OCI-LY3 (cell line): ENCODE measurements around the gene CCT8.
A peak's percentile ranks its signal among the peaks of the same experiment; 100 is the strongest.
"Not testable (repeated sequence)": the region's sequence is repeated elsewhere in the genome, so short reads cannot be mapped to it uniquely, and the experiment has no call there.

Source experiments
- H2AFZ ChIP-seq: fragments of 200-600, 300-600 bp; shearing (Covaris generic); 2 replicates; pipeline ENCODE4 v1.6.0; 2014; ENCODE audit warnings: antibody characterized with exemption, low read depth, low read length
- H3K27ac ChIP-seq: fragments of 200-600, 300-600 bp; sonication (generic); 2 replicates; pipeline ENCODE4 v1.5.1; 2014; ENCODE audit warnings: mild to moderate bottlenecking, low read length, moderate library complexity, mixed read lengths
- H3K27me3 ChIP-seq: fragments of 200-600, 300-600 bp; sonication (generic); 2 replicates; pipeline ENCODE4 v1.6.1; 2014; ENCODE audit warnings: low read depth, low read length, mixed read lengths
- H3K36me3 ChIP-seq: fragments of 200-600, 300-600 bp; sonication (generic); replicated peaks from 2 replicates; pipeline ENCODE3; 2014; ENCODE audit warnings: low read depth, low read length, mixed read lengths
- H3K4me1 ChIP-seq: fragments of 300-600, 200-600 bp; sonication (generic); 2 replicates; pipeline ENCODE4 v1.6.1; 2014; ENCODE audit warnings: low read length, mixed read lengths
- H3K4me2 ChIP-seq: fragments of 200-600, 300-600 bp; sonication (generic); 2 replicates; pipeline ENCODE4 v1.6.1; 2014; ENCODE audit warnings: low read length, mixed read lengths
- H3K4me3 ChIP-seq: fragments of 300-600, 200-600 bp; sonication (generic); 2 replicates; pipeline ENCODE4 v1.5.1; 2014; ENCODE audit warnings: antibody characterized with exemption, mild to moderate bottlenecking, low read length, moderate library complexity
- H3K79me2 ChIP-seq: fragments of 300-600, 200-600 bp; shearing (Covaris generic); 2 replicates; pipeline ENCODE4 v1.6.1; 2014; ENCODE audit warnings: mild to moderate bottlenecking, low read length, mixed read lengths
- H3K9ac ChIP-seq: fragments of 300-600, 200-600 bp; shearing (Covaris generic); 2 replicates; pipeline ENCODE4 v1.6.0; 2014; ENCODE audit warnings: mild to moderate bottlenecking, low read length, moderate library complexity
- H3K9me3 ChIP-seq: fragments of 200-600, 300-600 bp; shearing (Covaris generic); 2 replicates; pipeline ENCODE4 v1.6.1; 2014; ENCODE audit warnings: low read length, mixed read lengths; ENCODE audit not compliant: insufficient read depth
- H4K20me1 ChIP-seq: fragments of 200-600, 300-600 bp; sonication (generic); 2 replicates; pipeline ENCODE4 v1.6.1; 2016; ENCODE audit warnings: low read length, mixed read lengths; ENCODE audit not compliant: insufficient read depth
- CTCF ChIP-seq: fragments of 200-600, 300-600 bp; sonication (generic); IDR thresholded peaks from 2 replicates; pipeline ENCODE4 v1.5.1; 2014; ENCODE audit warnings: antibody characterized with exemption, low read length, low read depth
- EZH2phosphoT487 ChIP-seq: fragments of 200-600 bp; shearing (Covaris generic); IDR thresholded peaks from 2 replicates; pipeline ENCODE4 v1.6.1; 2018; ENCODE audit warnings: antibody characterized with exemption, mixed run types, low read depth

Gene CCT8

GRCh38 chr21:29082046-29082815 lies 8.8 kb upstream of the CCT8 start:
- H3K27me3 ChIP-seq, result no peaks in the 10 kb centered on the region
- H3K36me3 ChIP-seq, result peaks cover 7% of the 10 kb centered on the region
- no peak overlapping the region for H2AFZ ChIP-seq
- H3K4me3 ChIP-seq, result no peak overlapping the region
- no peak overlapping the region for H3K4me2 ChIP-seq
- no peaks in the 10 kb centered on the region for H3K9me3 ChIP-seq
- no peak for TF ChIP-seq EZH2phosphoT487
- TF ChIP-seq CTCF, result no peak
- H3K4me1 ChIP-seq, result peaks cover 23% of the 10 kb centered on the region
- H3K9ac ChIP-seq, result no peak overlapping the region
- peaks cover 24% of the 10 kb centered on the region for H3K79me2 ChIP-seq
- no peak overlapping the region for H3K27ac ChIP-seq
- no peaks in the 10 kb centered on the region for H4K20me1 ChIP-seq

GRCh38 chr21:29080454-29080941 lies 7.0 kb upstream of the CCT8 start:
- Histone ChIP-seq H3K27ac (no peak overlapping the region), H4K20me1 (no peaks in the 10 kb centered on the region), H2AFZ (no peak overlapping the region), H3K36me3 (peaks cover 7% of the 10 kb centered on the region), H3K9ac (no peak overlapping the region), H3K79me2 (peaks cover 24% of the 10 kb centered on the region), H3K4me2 (no peak overlapping the region), H3K27me3 (no peaks in the 10 kb centered on the region), H3K4me1 (peaks cover 26% of the 10 kb centered on the region), H3K9me3 (no peaks in the 10 kb centered on the region), H3K4me3 (no peak overlapping the region)
- TF ChIP-seq EZH2phosphoT487, result no peak
- TF ChIP-seq CTCF, result no peak

- Histone ChIP-seq H3K79me2 (peaks cover 24% of the 10 kb centered on the region), H3K27me3 (no peaks in the 10 kb centered on the region), H3K4me3 (peak overlapping the region; percentile 15; the same call in 1 of the 2 replicates), H4K20me1 (no peaks in the 10 kb centered on the region), H3K9me3 (no peaks in the 10 kb centered on the region), H2AFZ (no peak overlapping the region; the same call in 1 of the 2 replicates), H3K4me2 (peak overlapping the region; percentile 90), H3K27ac (peak overlapping the region; percentile 50), H3K4me1 (peaks cover 22% of the 10 kb centered on the region), H3K36me3 (peaks cover 7% of the 10 kb centered on the region), H3K9ac (peak overlapping the region; percentile 16; the same call in 1 of the 2 replicates)
- no peak for TF ChIP-seq CTCF
- TF ChIP-seq EZH2phosphoT487, result no peak
Measured at GRCh38 chr21:29078869-29079767, 5.7 kb upstream of the CCT8 start.

GRCh38 chr21:29077651-29078090 lies 4.2 kb upstream of the CCT8 start:
- no peaks in the 10 kb centered on the region for H3K9me3 ChIP-seq
- H2AFZ ChIP-seq, result peak overlapping the region; percentile 67
- TF ChIP-seq CTCF, result no peak
- no peak for TF ChIP-seq EZH2phosphoT487
- peaks cover 22% of the 10 kb centered on the region for H3K4me1 ChIP-seq
- peaks cover 37% of the 10 kb centered on the region for H3K79me2 ChIP-seq
- peak overlapping the region; percentile 90 for H3K27ac ChIP-seq
- peaks cover 7% of the 10 kb centered on the region for H3K36me3 ChIP-seq
- peak overlapping the region; percentile 89 for H3K4me3 ChIP-seq
- peak overlapping the region; percentile 94 for H3K9ac ChIP-seq
- peak overlapping the region; percentile 90 for H3K4me2 ChIP-seq
- H3K27me3 ChIP-seq, result no peaks in the 10 kb centered on the region
- H4K20me1 ChIP-seq, result peaks cover 3% of the 10 kb centered on the region

- H4K20me1 ChIP-seq, H3K27me3 ChIP-seq, H3K9me3 ChIP-seq: not testable (repeated sequence)
- H3K79me2 ChIP-seq, result peaks cover 44% of the 10 kb centered on the region
- H3K36me3 ChIP-seq, result peaks cover 11% of the 10 kb centered on the region
- H2AFZ ChIP-seq, result peak overlapping the region; percentile 67
- H3K4me2 ChIP-seq, result peak overlapping the region; percentile 90
- H3K27ac ChIP-seq, result peak overlapping the region; percentile 90
- peak overlapping the region; percentile 89 for H3K4me3 ChIP-seq
- peaks cover 27% of the 10 kb centered on the region for H3K4me1 ChIP-seq
- H3K9ac ChIP-seq, result peak overlapping the region; percentile 94
Measured at GRCh38 chr21:29076731-29077640, 3.5 kb upstream of the CCT8 start.
